ENCODE results near the gene FAM236A.
"Not testable (repeated sequence)": the region's sequence is repeated elsewhere in the genome, so short reads cannot be mapped to it uniquely, and the experiment has no call there.

FAM236A gene

DNA sequence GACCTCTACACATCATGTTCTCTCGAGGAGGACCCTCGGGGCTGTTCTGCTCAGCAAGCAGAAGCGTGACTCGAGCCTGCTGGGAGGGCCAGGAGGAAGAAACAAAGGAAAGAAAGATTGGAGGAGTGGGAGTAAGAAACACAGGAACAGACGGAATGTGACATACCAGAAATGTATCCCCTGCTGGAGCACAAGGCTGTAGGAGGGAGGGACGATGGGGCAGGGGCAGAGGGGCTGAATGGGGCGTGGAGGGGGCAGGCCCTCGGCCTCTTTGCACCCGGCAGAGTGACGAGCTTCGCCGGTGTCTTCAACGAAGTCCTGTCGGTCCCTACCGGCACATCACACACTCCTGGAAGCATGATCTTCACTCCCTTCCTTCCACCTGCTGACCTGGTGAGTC, at the start of gene FAM236A:
TSS of gene FAM236A (plus strand) at position 301 of the 400 bp plus-strand sequence. CDS start at position 358, 57 bp downstream.
- not testable (repeated sequence) for DNase-seq

DNA sequence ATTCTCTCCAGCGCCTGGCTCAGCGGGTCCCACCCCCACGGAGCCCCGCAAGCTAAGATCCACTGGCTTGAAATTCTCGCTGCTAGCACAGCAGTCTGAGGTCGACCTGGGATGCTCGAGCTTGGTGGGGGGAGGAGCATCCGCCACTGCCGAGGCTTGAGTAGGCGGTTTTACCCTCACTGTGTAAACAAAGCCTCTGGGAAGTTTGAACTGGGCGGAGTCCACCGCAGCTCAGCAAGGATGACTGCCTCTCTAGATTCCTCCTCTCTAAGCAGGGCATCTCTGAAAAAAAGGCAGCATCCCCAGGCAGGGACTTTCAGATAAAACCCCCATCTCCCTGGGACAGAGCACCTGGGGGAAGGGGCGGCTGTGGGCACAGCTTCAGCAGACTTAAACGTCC, 48.3 kb upstream of the FAM236A start:
- not testable (repeated sequence) for DNase-seq

DNA sequence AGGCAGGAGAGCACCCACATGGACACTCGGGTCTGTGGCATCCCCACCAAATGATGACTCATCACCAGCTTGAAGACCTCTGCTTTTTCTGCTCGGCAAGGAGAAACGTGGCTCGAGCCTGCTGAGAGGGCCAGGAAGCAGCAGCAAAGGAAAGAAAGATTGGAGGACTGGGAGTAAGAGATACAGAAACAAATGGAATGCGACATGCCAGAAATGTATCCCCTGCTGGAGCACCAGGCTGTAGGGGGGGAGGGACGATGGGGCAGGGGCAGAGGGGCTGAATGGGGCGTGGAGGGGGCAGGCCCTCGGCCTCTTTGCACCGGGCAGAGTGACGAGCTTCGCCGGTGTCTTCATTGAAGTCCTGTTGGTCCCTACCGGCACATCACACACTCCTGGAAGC, 25.7 kb upstream of the FAM236A start, which contains the start of gene FAM236C:
TSS of gene FAM236C (plus strand) at position 301 of the 400 bp plus-strand sequence. CDS start 100 bp downstream, outside the sequence.
- DNase-seq: not testable (repeated sequence)

DNA sequence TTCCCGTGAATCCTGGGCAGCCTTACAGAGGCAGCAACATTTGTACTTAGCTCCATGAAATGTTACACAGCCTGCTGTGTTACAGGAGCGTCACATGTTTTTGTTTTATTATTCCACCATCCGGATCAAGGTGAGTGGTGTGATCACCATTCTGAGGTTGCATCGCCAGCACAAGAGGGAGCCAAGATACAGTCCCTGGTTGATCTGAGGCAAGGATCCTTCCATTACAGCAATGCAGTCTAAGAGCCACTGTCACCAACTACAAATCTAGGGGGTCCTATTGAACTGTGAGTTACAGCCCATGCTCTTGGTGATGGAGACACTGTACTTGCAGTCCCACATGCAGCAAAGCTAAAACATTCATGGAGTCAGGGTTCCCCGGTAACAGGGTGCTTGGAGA, 21.9 kb upstream of the FAM236A start:
- not testable (repeated sequence) for DNase-seq

DNA sequence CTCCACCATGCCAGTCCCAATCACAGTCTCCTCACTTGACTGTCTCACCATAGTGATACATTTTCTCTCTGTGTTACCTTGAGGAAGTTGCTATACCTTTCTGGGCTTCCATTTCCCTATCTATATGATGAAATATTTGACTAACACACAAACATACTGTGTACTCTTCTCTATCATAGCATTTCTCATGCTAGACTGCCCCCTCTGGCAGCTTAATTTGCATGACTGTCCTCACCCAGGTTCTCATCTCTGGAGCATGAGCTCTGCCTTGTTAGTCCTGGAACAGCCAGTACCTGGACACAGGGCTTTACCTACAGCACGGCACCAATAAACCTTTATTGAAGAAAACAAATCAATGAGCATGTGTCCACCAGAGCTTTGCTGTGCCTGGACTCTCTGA, 5.7 kb upstream of the FAM236A start:
- DNase-seq: not testable (repeated sequence)

DNA sequence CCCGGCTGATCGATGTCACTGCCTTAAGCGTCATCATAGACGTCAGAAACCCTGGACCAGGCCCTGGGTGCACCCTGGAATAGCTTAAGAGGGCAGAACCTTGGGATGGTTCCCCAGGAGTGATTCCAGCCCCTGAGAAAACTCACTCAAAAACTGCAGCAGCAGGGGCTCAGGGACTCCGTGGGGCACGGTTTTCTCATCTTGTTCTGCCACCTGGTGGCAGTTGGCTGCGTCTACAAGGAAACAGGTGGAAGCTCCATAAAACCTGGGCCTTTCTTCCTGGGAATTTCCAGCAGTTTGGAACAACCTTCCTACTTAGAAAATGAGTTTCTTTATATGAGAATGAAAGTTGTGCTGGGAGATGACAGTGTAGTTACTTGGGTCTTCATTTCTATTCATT, 1.6 kb upstream of the FAM236A start:
- DNase-seq: not testable (repeated sequence)

DNA sequence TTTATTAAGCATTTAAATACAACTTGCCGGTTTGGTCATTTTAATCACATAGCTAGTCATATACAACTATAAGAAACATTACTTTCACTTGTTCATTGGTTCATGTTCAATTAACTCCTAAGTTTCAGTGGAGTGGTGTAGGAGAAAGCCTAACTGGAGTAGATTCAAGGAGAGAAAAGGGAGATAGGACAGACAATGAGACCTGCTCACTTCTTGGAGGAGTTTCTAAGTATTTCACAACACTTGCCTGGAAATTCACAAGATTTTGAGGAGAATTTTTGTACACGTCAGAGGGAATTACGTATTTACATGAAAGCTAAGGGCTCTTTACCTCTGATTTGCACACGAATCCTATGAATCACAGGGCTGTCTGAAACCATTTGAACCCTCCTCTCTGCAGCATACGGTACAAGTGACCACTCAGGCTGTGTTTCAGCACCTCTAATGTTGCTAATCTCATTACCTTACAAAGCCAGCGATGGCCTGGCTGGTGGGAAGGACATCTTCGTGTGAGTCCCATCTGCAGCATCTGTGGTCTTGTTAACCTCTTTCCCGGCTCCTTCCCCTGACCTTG, 1.0 kb upstream of the FAM236A start:
- DNase-seq: not testable (repeated sequence)

DNA sequence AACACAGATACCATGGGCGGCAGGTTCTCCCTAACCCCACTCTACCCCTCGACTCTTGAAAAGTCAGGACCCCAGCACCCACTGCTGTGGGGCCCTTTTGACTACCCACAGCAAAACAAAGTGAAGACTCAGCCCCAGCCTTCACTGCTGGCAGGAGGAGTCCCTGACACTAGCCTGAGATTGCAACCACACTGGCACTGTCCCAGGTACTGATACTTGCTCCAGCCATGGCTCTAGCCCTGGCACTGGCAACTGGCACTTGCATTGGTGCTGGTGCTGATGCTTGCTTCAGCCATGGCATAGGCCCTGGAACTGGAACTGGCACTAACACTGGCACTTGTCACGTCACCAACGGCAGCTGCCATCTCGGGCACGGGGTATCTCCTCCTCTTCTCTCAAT, 4.3 kb downstream of the FAM236A start:
- DNase-seq: not testable (repeated sequence)

DNA sequence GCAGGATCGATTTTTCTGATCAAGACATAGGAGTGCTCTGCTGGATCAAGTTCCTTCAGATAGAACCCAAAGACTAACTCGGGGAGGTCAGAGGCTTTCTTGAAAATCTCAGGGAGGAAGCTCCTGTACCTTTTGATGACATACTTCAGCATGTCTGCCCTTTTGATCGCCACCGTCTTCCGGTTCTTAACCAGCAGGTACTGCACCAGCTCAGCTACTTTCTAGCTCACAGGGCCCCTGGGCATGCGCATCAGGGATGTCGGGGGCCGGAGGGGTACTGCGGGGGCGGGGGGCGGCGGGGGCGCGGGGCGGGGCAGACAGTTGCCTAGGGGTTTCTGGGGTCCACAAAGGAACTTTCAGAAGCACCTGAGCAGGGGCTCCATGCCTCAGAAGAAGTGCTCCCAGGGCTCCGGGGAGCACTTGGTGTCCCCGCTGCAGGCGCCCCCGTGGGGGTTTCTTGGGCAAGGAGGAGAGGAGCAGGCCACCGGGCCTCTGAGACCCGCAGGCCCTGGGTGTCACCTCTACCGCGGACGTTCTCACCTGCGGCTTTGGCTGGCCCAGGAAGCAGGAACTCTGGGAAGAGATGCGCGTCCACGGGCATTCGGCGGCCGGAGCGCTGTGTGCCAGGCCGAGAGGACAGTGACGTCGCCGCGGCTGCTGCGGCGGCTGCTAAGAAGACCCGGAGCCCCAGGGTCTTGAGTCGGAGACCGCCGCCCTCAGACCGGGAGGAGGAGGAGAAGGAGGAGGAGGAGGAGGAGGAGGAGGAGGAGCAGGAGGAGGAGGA, 5.2 kb downstream of the FAM236A start:
- DNase-seq: not testable (repeated sequence)

DNA sequence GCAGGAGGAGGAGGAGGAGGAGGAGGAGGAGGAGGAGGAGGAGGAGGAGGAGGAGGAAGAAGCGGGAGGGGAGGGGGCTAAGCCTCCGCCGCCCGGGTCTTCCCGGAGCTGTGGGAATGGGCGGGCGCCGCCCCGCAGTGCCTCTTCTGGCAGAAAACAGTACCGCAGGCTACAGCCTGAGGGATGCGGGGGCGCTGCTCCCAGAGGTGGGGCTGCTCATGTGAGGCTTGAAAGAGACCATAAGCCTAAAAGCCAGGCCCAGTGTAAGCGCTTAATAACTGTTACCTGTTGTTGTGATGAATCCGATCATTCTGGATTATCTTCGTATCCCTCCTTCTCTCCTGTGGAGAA, 5.8 kb downstream of the FAM236A start, which contains the start of gene DMRTC1:
TSS of gene DMRTC1 (minus strand) at position 19 of the 351 bp plus-strand sequence. CDS start 68,143 bp downstream, outside the sequence.
- DNase-seq: not testable (repeated sequence)

DNA sequence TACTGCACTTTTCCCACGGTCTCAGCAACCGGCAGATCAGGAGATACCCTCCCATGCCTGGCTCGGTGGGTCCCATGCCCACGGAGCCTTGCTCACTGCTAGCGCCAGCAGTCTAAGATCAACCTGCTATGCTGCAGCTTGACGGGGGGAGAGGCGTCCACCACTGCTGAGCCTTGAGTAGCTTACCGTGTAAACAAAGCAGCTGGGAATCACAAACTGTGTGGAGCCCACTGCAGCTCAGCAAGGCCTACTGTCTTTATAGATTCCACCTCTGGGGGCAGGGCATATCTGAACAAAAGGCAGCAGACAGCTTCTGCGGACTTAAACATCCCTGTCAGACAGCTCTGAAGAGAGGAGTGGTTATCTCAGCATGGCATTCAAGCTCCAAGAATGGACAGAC, 22.0 kb downstream of the FAM236A start:
- not testable (repeated sequence) for DNase-seq

DNA sequence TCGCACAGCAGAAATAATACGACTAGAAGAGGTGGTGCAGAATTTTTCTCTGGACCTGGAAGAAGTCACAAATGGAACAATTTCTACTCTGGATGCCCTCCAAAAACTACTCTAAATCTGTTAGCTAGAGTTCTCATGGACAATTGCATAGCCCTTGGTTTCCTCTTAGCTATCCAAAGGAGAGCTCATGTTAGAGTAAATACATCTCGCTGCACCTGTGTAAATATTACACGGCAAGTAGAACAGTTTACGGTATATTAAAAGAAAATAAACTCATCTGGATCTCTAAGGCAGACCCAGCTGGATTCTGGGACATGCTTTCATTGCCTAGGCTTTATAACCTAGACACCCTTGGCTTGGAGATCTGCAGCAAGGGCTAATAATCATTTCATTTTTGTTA, 33.9 kb downstream of the FAM236A start:
- not testable (repeated sequence) for DNase-seq

DNA sequence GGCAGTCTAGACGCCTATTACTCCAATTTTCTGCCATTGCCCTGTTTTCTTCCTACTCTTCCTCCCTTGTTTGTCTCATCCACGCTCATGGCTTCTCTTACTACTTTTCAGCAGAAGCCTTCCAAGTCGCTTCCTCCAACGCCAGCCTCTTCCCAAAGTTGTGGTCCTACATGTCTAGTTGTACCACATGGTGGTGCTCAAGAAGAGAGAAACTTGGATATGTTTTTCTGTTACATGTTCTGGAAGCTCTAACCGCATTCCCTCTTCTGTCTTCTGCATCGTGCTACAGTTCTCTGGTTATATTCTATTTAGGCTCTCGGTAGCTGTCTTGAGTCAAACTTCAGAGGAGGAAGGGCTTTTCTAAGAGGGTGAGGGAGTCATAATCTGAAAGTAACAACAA, 36.9 kb downstream of the FAM236A start:
- not testable (repeated sequence) for DNase-seq

DNA sequence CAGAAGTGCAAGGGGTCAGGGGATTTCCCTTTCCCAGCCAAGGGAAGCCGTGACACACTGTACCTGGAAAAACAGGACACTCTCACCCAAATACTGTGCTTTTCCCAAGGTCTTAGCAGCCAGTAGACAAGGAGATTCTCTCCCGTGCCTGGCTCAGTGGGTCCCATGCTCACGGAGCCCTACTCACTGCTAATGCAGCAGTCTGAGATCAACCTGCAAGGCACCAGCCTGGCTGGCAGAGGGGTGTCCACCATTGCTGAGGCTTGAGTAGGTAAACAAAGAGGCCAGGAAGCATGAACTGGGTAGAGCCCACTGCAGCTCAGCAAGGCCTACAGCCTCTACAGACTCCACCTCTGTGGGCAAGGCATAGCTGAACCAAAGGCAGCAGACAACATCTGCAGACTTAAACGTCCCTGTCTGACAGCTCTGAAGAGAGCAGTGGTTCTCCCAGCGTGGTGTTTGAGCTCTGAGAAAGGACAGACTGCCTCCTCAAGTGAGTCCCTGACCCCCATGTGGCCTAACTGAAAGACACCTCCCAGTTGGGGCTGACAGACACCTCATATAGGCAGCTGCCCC, 43.0 kb downstream of the FAM236A start:
- DNase-seq: not testable (repeated sequence)
